ENCODE results near the gene SPEM1.

DNA sequence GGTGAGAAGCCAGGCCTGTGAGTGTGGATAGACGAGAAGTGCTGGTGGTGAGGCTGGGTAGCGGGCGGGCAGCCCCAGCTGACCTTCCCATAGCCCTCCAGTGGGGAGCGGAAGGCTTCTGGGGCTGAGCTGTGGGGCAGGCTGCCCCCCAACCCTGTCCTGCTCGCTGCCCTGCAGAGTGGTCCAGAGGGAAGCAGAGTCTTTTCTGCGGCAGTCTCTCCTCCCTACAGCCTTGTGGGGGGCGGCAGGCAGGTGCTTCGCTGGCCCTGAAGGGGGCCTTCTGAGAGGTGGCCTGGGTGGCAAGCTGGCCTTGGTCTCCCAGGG is 8.7 kb upstream of the SPEM1 start:
- TF ChIP-seq, protein P1, sequence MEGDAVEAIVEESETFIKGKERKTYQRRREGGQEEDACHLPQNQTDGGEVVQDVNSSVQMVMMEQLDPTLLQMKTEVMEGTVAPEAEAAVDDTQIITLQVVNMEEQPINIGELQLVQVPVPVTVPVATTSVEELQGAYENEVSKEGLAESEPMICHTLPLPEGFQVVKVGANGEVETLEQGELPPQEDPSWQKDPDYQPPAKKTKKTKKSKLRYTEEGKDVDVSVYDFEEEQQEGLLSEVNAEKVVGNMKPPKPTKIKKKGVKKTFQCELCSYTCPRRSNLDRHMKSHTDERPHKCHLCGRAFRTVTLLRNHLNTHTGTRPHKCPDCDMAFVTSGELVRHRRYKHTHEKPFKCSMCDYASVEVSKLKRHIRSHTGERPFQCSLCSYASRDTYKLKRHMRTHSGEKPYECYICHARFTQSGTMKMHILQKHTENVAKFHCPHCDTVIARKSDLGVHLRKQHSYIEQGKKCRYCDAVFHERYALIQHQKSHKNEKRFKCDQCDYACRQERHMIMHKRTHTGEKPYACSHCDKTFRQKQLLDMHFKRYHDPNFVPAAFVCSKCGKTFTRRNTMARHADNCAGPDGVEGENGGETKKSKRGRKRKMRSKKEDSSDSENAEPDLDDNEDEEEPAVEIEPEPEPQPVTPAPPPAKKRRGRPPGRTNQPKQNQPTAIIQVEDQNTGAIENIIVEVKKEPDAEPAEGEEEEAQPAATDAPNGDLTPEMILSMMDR (IDR thresholded peaks at IDR 0.05; ENCODE audit: low read depth, low read length, poor library complexity, severe bottlenecking): no peak
- no peak for TF ChIP-seq EZH2phosphoT487 (IDR thresholded peaks at IDR 0.05; ENCODE audit: borderline replicate concordance, low read length)

Data from DOHH2 (cell line).